COR-L47 (cell line): ENCODE measurements around the gene PAFAH1B2.
"Not testable (repeated sequence)": the region's sequence is repeated elsewhere in the genome, so short reads cannot be mapped to it uniquely, and the experiment has no call there.

Experiments
- DNase-seq: peaks from one replicate; lab custom pipeline; 2025; lab: John Stamatoyannopoulos, UW

Gene PAFAH1B2

DNA sequence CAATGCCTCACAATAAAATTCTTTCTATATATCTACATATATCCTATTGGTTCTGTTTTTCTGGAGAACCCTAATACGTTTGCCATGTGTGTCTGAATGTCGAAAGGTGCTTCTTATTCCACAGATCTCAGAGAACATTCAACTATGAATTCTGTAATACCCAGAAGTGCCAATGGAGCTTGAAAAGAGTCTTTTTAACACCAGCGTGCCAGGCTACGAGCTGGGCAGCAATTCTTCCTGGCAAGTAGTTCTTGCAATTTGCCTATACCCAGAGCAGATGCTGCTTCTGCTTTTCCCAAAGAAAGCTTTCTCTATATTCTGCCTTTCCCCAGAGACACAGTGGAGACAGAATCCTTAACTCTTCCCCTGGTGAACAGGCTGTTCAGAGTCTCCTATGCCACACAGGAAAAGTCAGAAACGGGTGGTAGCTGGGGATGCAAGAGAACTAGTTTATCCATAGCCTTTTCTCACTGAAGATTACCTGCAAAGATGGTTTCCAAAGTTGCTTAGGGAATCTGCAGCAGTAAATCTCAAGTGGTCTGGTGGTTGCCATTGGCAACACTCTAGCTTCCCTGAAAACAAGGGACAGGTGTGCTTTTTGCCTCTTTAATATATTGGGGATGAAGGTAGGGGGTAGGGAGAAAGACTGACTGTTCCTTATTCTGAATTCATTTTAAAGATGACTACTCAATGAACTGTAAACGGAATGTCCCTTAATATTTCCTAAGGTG is 16.8 kb upstream of the PAFAH1B2 start:
- no peak for DNase-seq

DNA sequence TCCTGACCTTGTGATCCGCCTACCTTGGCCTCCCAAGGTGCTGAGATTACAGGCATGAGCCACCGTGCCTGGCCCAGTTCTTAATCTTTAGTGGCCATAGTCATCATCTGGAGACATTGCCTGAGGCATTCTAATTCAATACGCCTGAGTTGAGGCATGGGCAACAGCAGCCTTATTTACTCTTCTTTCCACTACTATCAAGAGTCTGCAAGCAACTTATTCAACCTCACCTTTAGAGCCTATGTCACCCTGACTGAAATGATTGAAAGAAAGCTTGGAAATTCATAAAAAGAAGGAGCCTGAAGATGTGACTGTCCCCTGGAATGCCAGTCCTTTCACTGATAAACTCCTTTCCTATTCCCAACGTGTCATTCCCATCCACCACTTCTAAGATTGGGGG is 15.8 kb upstream of the PAFAH1B2 start:
- no peak for DNase-seq

DNA sequence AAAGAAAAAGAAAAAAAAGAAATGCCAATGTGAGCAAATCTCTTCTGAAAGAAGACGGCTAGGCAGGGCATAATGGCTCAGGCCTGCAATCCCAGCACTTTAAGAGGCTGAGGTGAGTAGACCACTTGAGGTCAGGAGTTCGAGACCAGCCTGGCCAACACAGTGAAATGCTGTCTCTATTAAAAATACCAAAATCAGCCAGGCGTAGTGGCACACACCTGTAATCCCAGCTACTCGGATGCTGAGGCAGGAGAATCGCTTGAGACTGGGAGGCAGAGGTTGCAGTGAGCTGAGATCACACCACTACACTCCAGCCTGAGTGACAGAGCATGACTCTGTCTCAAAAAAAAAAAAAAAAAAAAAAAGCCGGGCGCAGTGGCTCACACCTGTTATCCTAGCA is 13.7 kb upstream of the PAFAH1B2 start:
- DNase-seq = not testable (repeated sequence)

DNA sequence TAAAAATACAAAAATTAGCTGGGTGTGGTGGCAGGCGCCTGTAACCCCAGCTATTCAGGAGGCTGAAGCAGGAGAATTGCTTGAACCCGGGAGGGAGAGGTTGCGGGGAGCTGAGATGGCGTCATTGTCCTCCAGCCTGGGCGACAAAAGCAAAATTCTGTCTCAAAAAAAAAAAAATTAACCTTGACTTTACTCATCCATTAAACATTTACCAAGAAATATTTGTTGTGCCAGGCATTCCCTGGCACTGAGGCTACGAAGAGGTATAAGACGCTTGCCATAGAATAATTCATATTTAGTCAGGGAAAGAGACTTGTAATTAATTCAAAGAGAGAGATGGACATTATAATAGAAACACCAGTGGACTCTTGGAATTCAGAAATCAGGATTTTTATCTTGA is 13.2 kb upstream of the PAFAH1B2 start:
- DNase-seq = no peak

DNA sequence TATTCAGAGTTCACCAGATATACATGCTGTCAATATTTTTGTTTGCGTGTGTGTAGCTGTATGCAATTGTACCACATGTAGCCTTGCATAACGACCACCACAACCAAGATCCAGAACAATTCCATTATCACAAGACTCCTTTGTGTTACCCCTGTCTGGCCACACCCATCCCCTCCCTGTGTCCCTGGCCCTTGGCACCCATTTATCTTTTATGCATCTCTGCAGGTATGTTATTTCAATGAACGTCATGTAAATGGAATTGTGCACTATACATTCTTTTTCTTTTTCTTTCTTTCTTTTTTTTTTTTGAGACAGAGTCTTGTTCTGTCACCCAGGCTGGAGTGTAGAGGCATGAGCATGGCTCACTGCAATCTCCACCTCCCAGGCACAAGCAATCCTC is 9.7 kb upstream of the PAFAH1B2 start:
- DNase-seq = no peak

DNA sequence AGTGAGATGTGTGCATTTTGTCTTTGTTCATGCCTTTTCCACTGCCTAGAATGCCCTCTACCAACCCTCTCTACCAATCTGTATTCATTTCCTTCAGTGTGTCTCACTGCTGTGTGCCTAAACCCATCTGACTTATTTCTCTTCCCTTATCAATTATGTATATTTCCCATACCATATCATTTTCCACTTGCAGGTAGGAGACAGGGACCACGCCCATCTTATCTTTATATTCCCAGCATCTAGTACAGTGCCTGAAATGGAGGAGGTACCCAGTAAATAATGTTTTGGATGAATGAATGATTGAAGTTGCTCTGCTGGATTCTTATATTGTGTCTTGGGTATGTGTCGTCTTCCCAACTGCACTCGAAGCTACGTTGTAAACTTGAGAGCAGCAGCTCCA is 9.1 kb upstream of the PAFAH1B2 start:
- DNase-seq = not testable (repeated sequence)

DNA sequence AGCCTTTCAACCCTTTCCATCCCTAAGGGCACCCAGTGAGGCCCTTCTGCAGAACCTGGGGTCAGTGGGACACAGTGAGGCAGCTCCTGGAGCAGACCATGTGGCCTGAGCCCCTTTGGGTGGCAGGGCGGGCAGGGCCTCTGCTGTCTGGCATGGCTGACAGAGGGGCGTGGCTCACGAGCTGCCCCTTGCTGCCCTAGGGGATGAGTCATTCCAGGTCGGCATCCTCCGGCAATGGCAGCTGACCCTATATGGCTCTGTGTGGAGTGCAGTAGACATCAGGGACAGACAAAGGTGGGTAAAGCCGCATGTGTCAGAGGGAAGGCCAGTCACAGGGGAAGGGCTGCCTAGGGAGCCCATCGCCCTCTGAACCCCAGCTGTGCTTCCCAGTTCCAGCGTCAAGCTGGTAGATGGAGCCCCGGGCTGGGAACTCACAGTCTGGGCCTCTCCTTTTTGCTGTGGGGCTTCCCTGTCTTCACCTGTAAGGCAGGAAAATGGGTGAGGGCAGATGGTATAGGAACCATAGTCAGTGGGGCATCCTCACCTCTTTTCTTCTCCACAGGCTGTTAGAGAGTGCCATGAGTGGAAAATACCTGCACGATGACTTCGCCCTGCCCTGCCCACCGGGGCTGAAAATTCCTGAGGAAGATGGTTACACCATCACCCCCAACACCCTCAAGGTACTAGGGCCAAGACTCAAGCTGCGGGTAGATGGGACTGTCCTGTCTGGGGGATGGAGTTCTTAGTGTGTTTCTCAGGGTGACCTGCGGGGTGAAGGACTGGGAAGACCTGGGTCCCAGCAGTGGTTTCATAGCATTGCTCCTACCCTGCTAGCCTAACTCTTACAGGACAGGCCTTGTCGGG is 6.6 kb upstream of the PAFAH1B2 start:
- DNase-seq = not testable (repeated sequence)

DNA sequence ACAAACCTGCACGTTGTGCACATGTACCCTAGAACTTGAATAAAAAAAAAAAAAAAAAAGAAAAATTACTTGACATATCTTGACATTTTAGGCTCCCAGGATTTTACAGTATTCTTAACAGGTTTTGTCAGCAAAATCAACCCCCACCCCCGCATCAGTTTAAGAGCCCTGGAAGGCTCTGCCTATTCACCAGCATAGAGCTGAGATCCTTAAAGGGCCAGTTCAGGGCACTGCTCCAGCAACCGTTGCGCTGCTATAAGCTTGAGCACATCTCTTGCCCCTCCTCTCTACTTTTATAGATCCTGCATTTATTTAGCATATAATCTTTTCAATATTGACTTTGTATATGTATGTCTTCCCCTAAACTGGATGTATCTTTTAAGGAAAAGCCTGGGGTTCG is 697 bp upstream of the PAFAH1B2 start:
- peak; percentile 51 for DNase-seq

DNA sequence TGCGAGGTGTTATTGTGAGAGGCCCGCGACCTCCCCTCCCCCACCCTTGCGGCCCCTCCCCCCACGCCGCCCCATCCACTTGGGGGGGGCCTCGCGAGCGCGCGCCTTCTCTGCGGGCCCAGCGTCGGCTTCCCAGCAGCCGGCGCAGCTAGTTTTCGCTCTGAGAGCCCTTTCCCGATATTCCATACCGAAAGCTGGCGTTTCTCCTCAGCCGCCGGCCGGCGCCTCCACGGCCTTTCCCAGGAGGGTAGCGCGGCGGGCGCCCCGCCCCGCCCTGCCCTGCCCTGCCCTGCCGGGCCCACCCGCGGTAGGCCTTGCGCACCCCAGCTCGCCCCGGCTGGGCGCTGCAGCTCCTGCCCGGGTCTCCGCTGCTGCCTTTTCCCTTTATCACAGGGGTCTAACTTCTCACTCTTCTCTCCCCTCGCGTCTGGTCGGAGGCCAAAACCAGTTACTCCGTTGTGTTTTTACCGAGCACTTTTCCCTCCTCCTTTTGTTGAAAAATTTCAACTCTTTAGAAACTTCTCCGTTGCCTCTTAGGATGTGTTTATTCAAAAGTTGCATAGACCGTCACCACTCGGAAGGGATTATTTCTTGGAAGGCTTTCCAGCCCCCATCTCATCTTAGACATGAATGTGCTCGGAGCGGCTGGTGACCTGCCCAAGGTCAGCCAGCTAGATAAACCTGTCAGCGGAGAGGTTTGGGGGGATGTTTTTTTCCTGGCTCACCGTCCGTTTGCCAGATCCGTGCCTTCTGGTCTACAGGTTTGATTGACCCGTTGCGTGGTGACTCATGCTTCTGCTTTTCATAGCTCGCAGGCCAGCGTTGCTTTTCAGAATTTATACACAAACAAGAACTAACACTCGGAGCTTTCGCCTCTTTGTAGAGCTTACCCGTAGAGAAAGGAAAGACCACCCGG is 648 bp downstream of the PAFAH1B2 start:
- peak; percentile 35 for DNase-seq

DNA sequence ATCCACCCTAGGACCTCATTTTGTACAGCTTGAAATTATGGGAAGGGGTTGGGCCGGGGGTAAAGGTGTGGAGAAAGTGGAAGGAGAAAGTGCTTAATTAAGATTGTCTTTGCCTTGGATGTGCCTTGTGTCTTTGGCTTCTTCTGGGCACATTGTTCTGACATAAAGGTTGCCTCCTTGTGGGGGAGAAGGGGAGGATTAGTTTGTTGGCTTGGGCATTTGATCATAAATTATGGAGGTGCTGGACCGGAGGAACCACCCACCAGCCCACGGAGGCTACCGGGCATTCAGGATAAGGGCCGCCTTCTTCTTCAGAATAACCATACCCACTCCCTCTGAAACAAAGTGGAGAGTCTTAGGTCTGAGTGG is 1.3 kb downstream of the PAFAH1B2 start:
- peak; percentile 9 for DNase-seq

DNA sequence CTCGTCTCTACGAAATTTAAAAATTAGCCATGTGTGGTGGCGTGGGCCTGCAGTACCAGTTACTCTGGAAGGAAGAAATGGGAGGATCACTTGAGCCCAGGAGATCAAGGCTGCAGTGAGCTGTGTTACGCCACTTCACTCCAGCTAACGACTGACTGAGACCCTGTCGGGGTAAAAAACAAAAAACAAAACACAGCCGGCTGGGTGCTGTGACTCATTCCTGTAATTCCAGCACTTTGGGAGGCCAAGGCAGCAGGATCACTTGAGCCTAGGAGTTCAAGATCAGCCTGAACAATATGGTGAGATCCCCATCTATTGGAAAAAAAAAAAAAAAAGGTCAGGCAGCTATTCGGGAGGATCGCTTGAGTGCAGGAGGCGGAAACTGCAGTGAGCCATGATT is 2.4 kb downstream of the PAFAH1B2 start:
- no peak for DNase-seq

DNA sequence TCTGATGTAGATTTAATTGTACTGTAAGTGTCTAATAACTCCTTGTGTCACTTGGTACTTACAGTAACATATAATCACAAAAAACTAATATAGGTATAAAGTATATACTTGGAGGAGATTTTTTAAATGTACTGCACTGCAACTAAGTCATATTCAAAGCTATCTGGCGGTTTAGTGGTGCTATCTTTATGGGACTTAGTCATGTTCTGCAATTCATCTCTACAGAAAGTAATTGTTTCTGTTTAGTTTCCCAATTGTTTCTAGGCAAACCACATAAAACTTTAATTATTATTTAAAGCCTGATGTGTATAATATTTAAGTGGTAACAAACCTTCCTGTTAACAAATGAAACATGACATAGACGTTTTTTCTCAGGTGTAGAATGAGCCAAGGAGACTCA is 8.0 kb downstream of the PAFAH1B2 start:
- no peak for DNase-seq

DNA sequence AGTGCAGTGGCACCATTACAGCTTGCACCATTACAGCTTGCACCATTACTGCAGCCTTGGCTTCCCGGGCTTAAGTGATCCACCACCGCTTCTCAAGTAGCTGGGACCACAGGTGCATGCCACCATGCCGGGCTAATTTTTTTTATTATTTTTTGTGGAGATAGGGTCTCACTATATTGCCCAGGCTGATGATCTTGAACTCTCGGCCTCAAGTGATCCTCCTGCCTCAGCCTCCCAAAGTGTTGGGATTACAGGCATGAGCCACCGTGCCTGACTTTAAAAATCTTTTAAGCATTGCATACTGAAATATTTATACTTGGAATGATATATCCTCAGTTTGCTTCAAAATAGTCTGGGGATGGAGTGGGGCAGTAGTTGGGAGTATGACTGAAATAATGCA is 10.4 kb downstream of the PAFAH1B2 start:
- DNase-seq = no peak

DNA sequence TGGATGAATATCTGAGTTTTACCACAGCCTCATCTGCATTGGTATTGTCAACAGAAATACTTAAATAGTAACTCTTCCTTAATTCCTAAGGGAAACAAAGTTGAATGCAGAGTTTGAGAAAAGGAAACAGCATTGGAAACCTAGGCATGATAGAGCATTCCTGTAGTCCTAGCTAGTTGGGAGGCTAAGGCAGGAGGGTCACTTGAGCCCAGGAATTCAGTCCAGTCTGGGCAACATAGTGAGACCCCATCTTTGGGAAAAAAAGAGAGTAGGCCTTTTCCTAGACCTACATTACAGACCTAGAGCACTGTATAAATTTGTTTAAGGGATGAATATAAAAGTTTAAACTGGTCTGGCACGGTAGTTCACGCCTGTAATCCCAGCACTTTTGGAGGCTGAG is 13.4 kb downstream of the PAFAH1B2 start:
- DNase-seq = no peak

DNA sequence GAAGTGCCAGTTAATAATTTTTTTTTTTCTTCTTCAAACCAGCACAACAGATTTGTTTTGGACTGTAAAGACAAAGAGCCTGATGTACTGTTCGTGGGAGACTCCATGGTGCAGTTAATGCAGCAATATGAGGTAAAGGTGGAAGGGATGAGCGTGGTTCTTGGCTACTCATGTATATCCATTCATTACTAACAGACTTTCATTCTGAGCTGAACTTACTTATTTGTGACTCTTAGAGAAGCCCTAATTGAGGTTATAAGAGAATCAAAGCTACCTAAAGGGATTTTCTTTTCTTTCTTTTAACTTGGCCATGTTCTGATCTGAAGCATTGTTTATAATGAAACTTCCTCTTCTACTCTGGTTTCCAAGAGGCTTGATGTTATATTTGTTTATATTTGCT is 15.8 kb downstream of the PAFAH1B2 start:
- no peak for DNase-seq

DNA sequence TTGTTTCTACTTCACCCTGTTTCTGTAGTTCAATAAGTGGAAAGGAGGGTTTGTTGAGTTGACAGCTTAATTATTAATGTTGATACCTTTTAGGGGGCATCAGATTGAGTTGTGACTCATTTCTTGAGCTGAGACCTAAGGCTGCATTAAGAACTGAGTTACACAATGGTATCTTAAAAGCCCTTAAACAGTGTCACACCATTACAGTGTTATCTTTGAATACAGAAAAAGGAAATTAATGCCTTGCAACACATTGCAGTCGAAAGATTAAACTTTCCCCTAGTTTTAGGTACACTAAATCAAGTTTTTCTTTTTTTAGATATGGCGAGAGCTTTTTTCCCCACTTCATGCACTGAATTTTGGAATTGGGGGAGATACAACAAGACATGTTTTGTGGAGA is 16.7 kb downstream of the PAFAH1B2 start:
- no peak for DNase-seq

DNA sequence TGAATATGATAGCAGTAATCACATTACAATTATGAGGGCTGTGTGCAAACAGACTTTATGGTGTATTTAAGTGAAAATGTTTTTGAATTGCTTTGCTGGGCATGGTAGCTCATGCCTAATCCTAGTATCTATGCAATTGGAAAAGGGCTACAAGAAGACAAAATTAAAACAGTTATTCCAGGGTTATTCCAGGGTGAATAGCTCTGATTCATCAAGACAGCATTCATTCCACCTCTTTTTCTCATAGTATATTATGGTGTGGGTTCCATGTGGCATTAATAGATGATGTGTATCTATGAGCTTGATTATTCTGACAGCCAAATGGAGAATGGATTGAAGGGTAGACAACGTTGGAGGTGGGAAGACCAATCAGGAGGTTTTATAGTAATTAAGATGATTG is 22.4 kb downstream of the PAFAH1B2 start:
- no peak for DNase-seq

DNA sequence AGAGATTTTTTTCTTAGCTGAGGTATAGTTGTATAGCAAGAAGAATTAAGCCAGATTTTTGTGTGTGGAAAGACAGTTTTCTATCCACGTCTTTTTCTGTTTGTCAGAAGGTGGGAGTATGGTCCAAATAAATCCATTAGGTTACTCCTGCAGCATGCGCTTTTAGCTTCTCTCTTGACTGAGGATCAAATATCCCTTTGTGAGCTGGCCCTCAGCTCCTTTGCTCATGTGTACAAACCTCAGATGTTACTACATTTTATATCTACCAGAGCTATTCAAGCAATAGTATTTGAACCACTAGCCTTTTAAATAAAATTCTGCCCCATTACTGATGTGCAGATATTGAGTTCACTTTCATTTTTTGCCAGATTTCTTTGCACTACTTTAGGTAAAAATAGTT is 25.6 kb downstream of the PAFAH1B2 start:
- DNase-seq = no peak

DNA sequence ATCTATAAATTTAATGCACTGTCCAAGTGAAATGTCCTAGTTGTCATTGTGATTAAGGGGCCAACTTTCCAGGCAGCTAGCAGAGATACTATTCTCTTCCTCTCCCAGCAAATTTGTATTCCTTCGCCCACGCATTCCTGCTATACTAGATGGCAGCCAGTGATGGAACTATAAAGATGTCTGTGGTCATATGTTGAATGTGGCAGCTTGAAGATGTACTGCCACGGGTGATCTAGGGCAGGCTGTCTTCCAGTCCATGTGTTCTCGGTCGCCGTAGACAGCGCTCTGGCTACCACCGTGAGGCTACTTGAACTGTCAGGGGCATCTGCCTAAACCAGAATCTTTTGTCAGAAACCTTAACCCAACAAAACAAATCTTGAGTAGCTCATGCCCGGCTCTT is 26.1 kb downstream of the PAFAH1B2 start:
- DNase-seq = no peak

DNA sequence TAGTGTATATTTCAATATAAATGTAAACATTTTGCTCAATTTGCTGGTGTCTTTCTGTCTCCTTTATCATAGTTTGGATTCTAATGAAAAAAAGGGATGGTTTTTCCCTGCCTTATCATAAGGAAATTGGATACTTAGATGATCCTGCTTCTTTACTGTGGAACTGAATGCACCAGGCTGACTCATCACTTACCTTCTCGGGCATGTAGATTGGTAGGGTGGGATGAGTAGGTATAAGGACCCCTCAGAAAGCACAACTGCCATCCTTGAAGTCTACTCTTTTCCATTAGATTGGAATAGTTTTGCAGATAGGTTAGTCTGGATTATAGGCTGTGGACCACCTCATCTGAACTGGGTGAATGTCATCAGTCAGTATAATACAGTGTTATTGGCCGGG is 26.9 kb downstream of the PAFAH1B2 start:
- DNase-seq = no peak

DNA sequence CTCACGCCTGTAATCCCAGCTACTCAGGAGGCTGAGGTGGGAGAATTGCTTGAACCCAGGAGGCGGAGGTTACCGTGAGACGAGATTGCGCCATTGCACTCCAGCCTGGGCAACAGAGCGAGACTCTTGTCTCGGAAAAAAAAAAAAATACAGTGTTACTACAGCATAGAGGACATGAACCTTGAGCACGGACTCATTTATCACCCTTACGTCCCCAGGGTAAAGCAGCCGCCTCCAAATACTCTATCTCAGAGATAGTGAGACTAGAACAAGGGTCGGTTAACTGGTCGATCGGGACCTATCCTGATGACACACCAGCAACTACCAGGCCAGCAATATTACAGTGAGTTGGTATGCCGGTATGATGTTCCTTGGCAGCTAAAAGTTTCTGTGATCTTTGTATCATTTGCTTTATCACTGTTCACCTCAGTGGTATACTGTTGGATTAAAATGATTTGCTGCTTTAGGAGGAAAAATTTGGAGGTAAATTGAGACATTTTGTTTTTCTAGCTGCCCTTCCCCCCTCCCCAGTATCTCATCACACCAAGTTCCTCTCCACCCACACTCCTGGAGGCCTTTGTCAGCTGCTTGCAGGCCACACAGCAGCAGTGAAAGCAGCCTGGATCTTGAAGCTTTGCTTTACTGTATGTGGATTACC is 27.4 kb downstream of the PAFAH1B2 start:
- DNase-seq = no peak
